MM.1S (cell line): ENCODE results near the gene PLXNA4.

Experiments used
- DNase-seq: peaks from one replicate; pipeline ENCODE4 v3.0.0-alpha.2; 2015
- H2AFZ ChIP-seq: fragments of 300-600 bp; sonication (generic); 2 replicates; pipeline ENCODE4 v1.6.0; 2016; ENCODE audit warnings: antibody characterized with exemption, low read length
- H3F3A ChIP-seq: fragments of 300-600 bp; sonication (generic); 2 replicates; pipeline ENCODE4 v1.6.1; 2016; ENCODE audit warnings: mild to moderate bottlenecking, antibody characterized with exemption, low read length, moderate library complexity, mixed read lengths; ENCODE audit not compliant: insufficient read depth
- H3K27ac ChIP-seq: fragments of 300-600 bp; sonication (generic); 2 replicates; pipeline ENCODE4 v1.5.1; 2016; ENCODE audit warnings: mild to moderate bottlenecking, low read length
- H3K27me3 ChIP-seq: fragments of 300-600 bp; sonication (generic); replicated peaks from 2 replicates; pipeline ENCODE4 v1.6.0; 2016; ENCODE audit warnings: low read length; ENCODE audit not compliant: insufficient read depth
- H3K36me3 ChIP-seq: fragments of 300-600 bp; sonication (generic); replicated peaks from 2 replicates; pipeline ENCODE4 v1.6.1; 2016; ENCODE audit warnings: mild to moderate bottlenecking, low read length, mixed read lengths; ENCODE audit not compliant: insufficient read depth
- H3K4me1 ChIP-seq: fragments of 300-600 bp; sonication (generic); 2 replicates; pipeline ENCODE4 v1.6.1; 2016; ENCODE audit warnings: low read length, mixed read lengths
- H3K4me2 ChIP-seq: fragments of 300-600 bp; sonication (generic); 2 replicates; pipeline ENCODE4 v1.6.0; 2016; ENCODE audit warnings: low read depth, low read length
- H3K4me3 ChIP-seq: fragments of 300-600 bp; sonication (generic); 2 replicates; pipeline ENCODE4 v1.5.1; 2016; ENCODE audit warnings: low read length, mixed read lengths
- H3K79me2 ChIP-seq: fragments of 300-600 bp; sonication (generic); 2 replicates; pipeline ENCODE4 v1.6.1; 2016; ENCODE audit warnings: mixed run types, low read length, mixed read lengths
- H3K9ac ChIP-seq: fragments of 300-600 bp; sonication (generic); 2 replicates; pipeline ENCODE4 v1.6.1; 2016; ENCODE audit warnings: low read length, mixed read lengths
- H3K9me2 ChIP-seq: fragments of 300-600 bp; sonication (generic); replicated peaks from 2 replicates; pipeline ENCODE4 v1.6.1; 2016; ENCODE audit warnings: mild to moderate bottlenecking, low read length, mixed read lengths; ENCODE audit not compliant: insufficient read depth
- H3K9me3 ChIP-seq: fragments of 300-600 bp; sonication (generic); replicated peaks from 2 replicates; pipeline ENCODE4 v1.6.1; 2016; ENCODE audit warnings: mild to moderate bottlenecking, low read length, mixed read lengths; ENCODE audit not compliant: insufficient read depth
- H4K20me1 ChIP-seq: fragments of 300-600 bp; sonication (generic); 2 replicates; pipeline ENCODE4 v1.6.1; 2016; ENCODE audit warnings: mild to moderate bottlenecking, low read length, moderate library complexity, mixed read lengths; ENCODE audit not compliant: insufficient read depth
- EZH2 ChIP-seq: fragments of 300-600 bp; sonication (generic); optimal IDR thresholded peaks from 2 replicates; pipeline ENCODE3; 2017; ENCODE audit warnings: low read depth, mild to moderate bottlenecking, antibody characterized with exemption, low read length, mixed read lengths
- EZH2phosphoT487 ChIP-seq: fragments of 300-600 bp; sonication (generic); IDR thresholded peaks from 2 replicates; pipeline ENCODE4 v1.6.1; 2018; ENCODE audit warnings: antibody characterized with exemption, low read length
- TF ChIP-seq, protein P1 (sequence below): fragments of 300-600 bp; sonication (generic); IDR thresholded peaks from 2 replicates; pipeline ENCODE4 v1.5.1; 2016; ENCODE audit warnings: antibody characterized with exemption, low read length, mixed read lengths

The PLXNA4 gene

DNA sequence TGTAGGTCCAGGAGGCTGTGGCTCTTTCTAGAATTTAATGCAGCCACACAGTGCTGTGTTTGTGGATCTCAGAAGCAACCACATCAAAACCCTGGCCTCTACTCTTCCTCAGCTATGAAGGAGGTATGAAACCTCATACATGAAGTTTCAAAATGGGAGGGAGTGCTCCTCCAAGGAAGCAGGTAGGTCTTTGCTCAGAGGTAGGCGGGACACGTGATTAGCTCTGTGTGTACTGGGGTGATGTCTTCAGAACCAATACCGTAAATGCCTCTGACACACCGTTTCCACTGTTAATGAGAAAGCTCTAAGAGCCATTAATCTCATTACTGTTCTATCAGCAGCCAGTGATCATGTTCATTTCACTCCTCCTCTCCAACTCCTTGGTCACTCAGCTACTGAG lies 126.1 kb downstream of the PLXNA4 start:
- no peaks in the 10 kb centered on the region for H3K79me2 ChIP-seq
- no peak overlapping the region for H3K4me3 ChIP-seq
- H3F3A ChIP-seq = no peaks in the 10 kb centered on the region
- H3K4me1 ChIP-seq = no peaks in the 10 kb centered on the region
- H3K4me2 ChIP-seq = no peak overlapping the region
- H3K27ac ChIP-seq = no peak overlapping the region
- no peaks in the 10 kb centered on the region for H4K20me1 ChIP-seq
- TF ChIP-seq EZH2 = no peak
- TF ChIP-seq, protein P1, sequence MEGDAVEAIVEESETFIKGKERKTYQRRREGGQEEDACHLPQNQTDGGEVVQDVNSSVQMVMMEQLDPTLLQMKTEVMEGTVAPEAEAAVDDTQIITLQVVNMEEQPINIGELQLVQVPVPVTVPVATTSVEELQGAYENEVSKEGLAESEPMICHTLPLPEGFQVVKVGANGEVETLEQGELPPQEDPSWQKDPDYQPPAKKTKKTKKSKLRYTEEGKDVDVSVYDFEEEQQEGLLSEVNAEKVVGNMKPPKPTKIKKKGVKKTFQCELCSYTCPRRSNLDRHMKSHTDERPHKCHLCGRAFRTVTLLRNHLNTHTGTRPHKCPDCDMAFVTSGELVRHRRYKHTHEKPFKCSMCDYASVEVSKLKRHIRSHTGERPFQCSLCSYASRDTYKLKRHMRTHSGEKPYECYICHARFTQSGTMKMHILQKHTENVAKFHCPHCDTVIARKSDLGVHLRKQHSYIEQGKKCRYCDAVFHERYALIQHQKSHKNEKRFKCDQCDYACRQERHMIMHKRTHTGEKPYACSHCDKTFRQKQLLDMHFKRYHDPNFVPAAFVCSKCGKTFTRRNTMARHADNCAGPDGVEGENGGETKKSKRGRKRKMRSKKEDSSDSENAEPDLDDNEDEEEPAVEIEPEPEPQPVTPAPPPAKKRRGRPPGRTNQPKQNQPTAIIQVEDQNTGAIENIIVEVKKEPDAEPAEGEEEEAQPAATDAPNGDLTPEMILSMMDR = no peak
- no peak for TF ChIP-seq EZH2phosphoT487
- H3K9me3 ChIP-seq = no peaks in the 10 kb centered on the region
- no peak for DNase-seq
- no peaks in the 10 kb centered on the region for H3K27me3 ChIP-seq
- H3K9me2 ChIP-seq = no peaks in the 10 kb centered on the region
- H3K9ac ChIP-seq = no peak overlapping the region
- H2AFZ ChIP-seq = no peak overlapping the region
- no peaks in the 10 kb centered on the region for H3K36me3 ChIP-seq

DNA sequence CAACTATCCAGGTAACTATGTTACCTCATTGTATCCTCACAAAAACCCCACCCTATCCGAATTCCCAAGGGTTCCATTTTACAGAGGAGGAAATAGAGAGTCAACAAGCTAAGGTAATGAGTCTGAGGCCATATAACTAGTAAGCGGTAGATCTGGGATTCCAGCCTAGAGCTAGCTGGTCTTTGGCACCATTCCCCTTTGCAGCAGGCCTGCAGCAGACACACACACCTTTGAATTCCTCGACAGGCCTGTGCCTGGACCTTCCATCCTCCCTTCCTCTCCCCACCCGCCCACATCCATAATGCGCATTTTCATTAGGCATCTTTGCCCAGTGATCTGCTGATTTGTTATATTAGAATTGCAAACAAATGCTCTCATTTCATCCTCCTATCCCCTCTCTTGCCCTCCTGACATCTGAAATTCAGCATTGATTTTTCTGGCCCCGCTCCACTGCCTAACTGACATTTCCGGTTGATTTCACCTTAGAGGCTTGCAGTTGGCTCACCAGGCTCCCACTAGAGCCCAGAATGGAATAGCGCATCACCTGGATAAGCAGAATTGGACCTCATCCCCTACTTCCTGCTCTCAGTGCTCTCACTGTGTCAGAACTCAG lies 129.5 kb downstream of the PLXNA4 start:
- no peak overlapping the region for H2AFZ ChIP-seq
- H3K9me2 ChIP-seq = no peaks in the 10 kb centered on the region
- H3F3A ChIP-seq = no peaks in the 10 kb centered on the region
- no peaks in the 10 kb centered on the region for H3K27me3 ChIP-seq
- no peaks in the 10 kb centered on the region for H4K20me1 ChIP-seq
- H3K4me2 ChIP-seq = no peak overlapping the region
- H3K9ac ChIP-seq = no peak overlapping the region
- no peak for TF ChIP-seq EZH2phosphoT487
- no peak for TF ChIP-seq EZH2
- TF ChIP-seq, protein P1 = no peak
- H3K36me3 ChIP-seq = no peaks in the 10 kb centered on the region
- no peak for DNase-seq
- no peaks in the 10 kb centered on the region for H3K79me2 ChIP-seq
- no peaks in the 10 kb centered on the region for H3K4me1 ChIP-seq
- H3K9me3 ChIP-seq = no peaks in the 10 kb centered on the region
- H3K4me3 ChIP-seq = no peak overlapping the region
- no peak overlapping the region for H3K27ac ChIP-seq

GRCh38 chr7:132446260-132446659 lies 130.0 kb downstream of the PLXNA4 start:
- TF ChIP-seq EZH2 (no peak), EZH2phosphoT487 (no peak)
- TF ChIP-seq, protein P1 = no peak
- Histone ChIP-seq H3K36me3 (no peaks in the 10 kb centered on the region), H3K27me3 (no peaks in the 10 kb centered on the region), H3K9me2 (no peaks in the 10 kb centered on the region), H2AFZ (no peak overlapping the region), H3K4me3 (no peak overlapping the region), H3K9me3 (no peaks in the 10 kb centered on the region), H3K79me2 (no peaks in the 10 kb centered on the region), H3K4me2 (no peak overlapping the region), H3K4me1 (no peaks in the 10 kb centered on the region), H3K9ac (no peak overlapping the region), H3K27ac (no peak overlapping the region), H4K20me1 (no peaks in the 10 kb centered on the region), H3F3A (no peaks in the 10 kb centered on the region)
- no peak for DNase-seq
